ENCODE results near the gene PTEN.
"Not testable (repeated sequence)": the region's sequence is repeated elsewhere in the genome, so short reads cannot be mapped to it uniquely, and the experiment has no call there.

The PTEN gene

GRCh38 chr10:87863053-87863943 is at the start of gene PTEN, which contains the start of gene KLLN:
TSS of gene PTEN (plus strand) at chr10:87863625. CDS start at chr10:87864470, 845 bp downstream.
TSS of gene KLLN (minus strand) at chr10:87863533. CDS start at chr10:87862487, 1,046 bp downstream.
- DNase-seq (ENCODE audit: extremely low read depth in 1 of 2, low read depth in 1 of 2), result peak; percentile 67 to 70

- DNase-seq (ENCODE audit: extremely low read depth in 1 of 2, low read depth in 1 of 2), result no peak
Observed at GRCh38 chr10:87816163-87816897, 47.1 kb upstream of the PTEN start.

- no peak for DNase-seq (ENCODE audit: extremely low read depth in 1 of 2, low read depth in 1 of 2)
Observed at GRCh38 chr10:87816898-87817608, 46.4 kb upstream of the PTEN start.

- peak; percentile 82 to 84 for DNase-seq (ENCODE audit: extremely low read depth in 1 of 2, low read depth in 1 of 2)
Observed at GRCh38 chr10:87817609-87818504, 45.6 kb upstream of the PTEN start, which contains the start of gene ATAD1. TSS of gene ATAD1 (minus strand) at chr10:87818226. CDS start at chr10:87814599, 3,627 bp downstream.

GRCh38 chr10:87818505-87819288 is 44.7 kb upstream of the PTEN start:
- DNase-seq (ENCODE audit: extremely low read depth in 1 of 2, low read depth in 1 of 2), result peak; percentile 37 to 63

GRCh38 chr10:87819289-87819585 is 44.2 kb upstream of the PTEN start:
- DNase-seq (ENCODE audit: extremely low read depth in 1 of 2, low read depth in 1 of 2), result no peak

GRCh38 chr10:87826653-87827052 is 36.8 kb upstream of the PTEN start:
- DNase-seq (ENCODE audit: extremely low read depth in 1 of 2, low read depth in 1 of 2), result no peak

- no peak for DNase-seq (ENCODE audit: extremely low read depth in 1 of 2, low read depth in 1 of 2)
Observed at GRCh38 chr10:87827681-87828080, 35.7 kb upstream of the PTEN start.

- not testable (repeated sequence) for DNase-seq (ENCODE audit: extremely low read depth in 1 of 2, low read depth in 1 of 2)
Observed at GRCh38 chr10:87829051-87829450, 34.4 kb upstream of the PTEN start.

- DNase-seq (ENCODE audit: extremely low read depth in 1 of 2, low read depth in 1 of 2), result no peak
Observed at GRCh38 chr10:87829986-87830729, 33.3 kb upstream of the PTEN start.

GRCh38 chr10:87836098-87836497 is 27.3 kb upstream of the PTEN start:
- DNase-seq (ENCODE audit: extremely low read depth in 1 of 2, low read depth in 1 of 2), result no peak

GRCh38 chr10:87837445-87837844 is 26.0 kb upstream of the PTEN start:
- DNase-seq (ENCODE audit: extremely low read depth in 1 of 2, low read depth in 1 of 2), result no peak

GRCh38 chr10:87838650-87839049 is 24.8 kb upstream of the PTEN start:
- DNase-seq (ENCODE audit: extremely low read depth in 1 of 2, low read depth in 1 of 2), result no peak

- DNase-seq (ENCODE audit: extremely low read depth in 1 of 2, low read depth in 1 of 2), result no peak
Observed at GRCh38 chr10:87841186-87841585, 22.2 kb upstream of the PTEN start.

- no peak for DNase-seq (ENCODE audit: extremely low read depth in 1 of 2, low read depth in 1 of 2)
Observed at GRCh38 chr10:87842220-87842641, 21.2 kb upstream of the PTEN start.

GRCh38 chr10:87842776-87843497 is 20.5 kb upstream of the PTEN start:
- DNase-seq (ENCODE audit: extremely low read depth in 1 of 2, low read depth in 1 of 2), result no peak

- no peak for DNase-seq (ENCODE audit: extremely low read depth in 1 of 2, low read depth in 1 of 2)
Observed at GRCh38 chr10:87843714-87844113, 19.7 kb upstream of the PTEN start.
